Measurements from ENCODE around the gene ATL2. TPM values are rescaled to one million over a fixed set of nuclear protein-coding genes. Genes with fewer than 3 reads are reported as not detected.

The ATL2 gene
- total RNA-seq, 2 donors from 2014 or later = 54.9 to 66.5 TPM

DNA sequence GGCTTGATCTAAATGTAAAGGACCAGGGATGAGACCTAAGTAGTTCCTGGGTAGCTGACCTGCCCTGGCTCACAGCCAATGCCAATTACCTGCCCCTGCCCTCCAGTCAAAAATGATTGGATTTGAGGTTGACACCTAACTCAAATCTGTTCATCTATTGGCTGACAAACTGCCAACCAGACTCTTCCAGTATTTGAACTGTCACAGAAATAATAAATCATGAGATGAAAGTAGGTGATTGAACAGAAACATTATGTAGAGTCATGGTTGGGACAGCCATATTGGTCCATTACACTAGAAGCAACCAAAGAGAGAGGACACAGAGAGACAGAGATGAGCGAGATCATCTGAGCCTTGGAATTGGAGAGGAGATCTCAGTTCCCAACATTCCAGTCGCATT, 109.1 kb downstream of the ATL2 start:
- no peak for DNase-seq
- intact Hi-C loops (cut with DNase I) = loop anchor here (10.0 kb wide), 1 partner anchor 153 kb away; no protein-coding TSS in a partner anchor

GRCh38 chr2:38267270-38267925, 109.7 kb downstream of the ATL2 start:
- Histone ChIP-seq H3K4me3 (no peak overlapping the region), H3K9me3 (no peaks in the 10 kb centered on the region), H3K27me3 (no peaks in the 10 kb centered on the region), H3K27ac (no peak overlapping the region), H3K36me3 (no peaks in the 10 kb centered on the region), H3K4me1 (no peaks in the 10 kb centered on the region), H3K9ac (ENCODE audit: low read depth in 2 of 2, low read length in 2 of 2) (no peak overlapping the region)
- no peak for TF ChIP-seq CTCF (IDR thresholded peaks at IDR 0.05)
- intact Hi-C loops (cut with DNase I) = loop anchor here (10.0 kb wide), 1 partner anchor 153 kb away; no protein-coding TSS in a partner anchor
- DNase-seq = no peak

More for the DNA sequence above, 109.1 kb downstream of the ATL2 start:
- Histone ChIP-seq H3K4me3 (no peak overlapping the region), H3K36me3 (no peaks in the 10 kb centered on the region), H3K27me3 (no peaks in the 10 kb centered on the region), H3K9me3 (no peaks in the 10 kb centered on the region), H3K4me1 (no peaks in the 10 kb centered on the region), H3K27ac (no peak overlapping the region), H3K9ac (ENCODE audit: low read depth in 2 of 2, low read length in 2 of 2) (no peak overlapping the region)
- TF ChIP-seq CTCF (IDR thresholded peaks at IDR 0.05) = no peak

GRCh38 chr2:38266382-38267061, 110.6 kb downstream of the ATL2 start:
- intact Hi-C loops (cut with DNase I) = loop anchor here (10.0 kb wide), 1 partner anchor 152 kb away; no protein-coding TSS in a partner anchor
- H3K9ac ChIP-seq (ENCODE audit: low read depth in 2 of 2, low read length in 2 of 2) = no peak overlapping the region
- H3K27ac ChIP-seq = no peak overlapping the region
- no peaks in the 10 kb centered on the region for H3K4me1 ChIP-seq
- DNase-seq = no peak
- no peaks in the 10 kb centered on the region for H3K27me3 ChIP-seq
- no peak for TF ChIP-seq CTCF (IDR thresholded peaks at IDR 0.05)
- no peaks in the 10 kb centered on the region for H3K36me3 ChIP-seq
- H3K9me3 ChIP-seq = no peaks in the 10 kb centered on the region
- H3K4me3 ChIP-seq = no peak overlapping the region

GRCh38 chr2:38265461-38265860, 111.6 kb downstream of the ATL2 start:
- Histone ChIP-seq H3K4me3 (no peak overlapping the region), H3K9me3 (no peaks in the 10 kb centered on the region), H3K27me3 (no peaks in the 10 kb centered on the region), H3K36me3 (no peaks in the 10 kb centered on the region), H3K4me1 (no peaks in the 10 kb centered on the region), H3K27ac (no peak overlapping the region), H3K9ac (ENCODE audit: low read depth in 2 of 2, low read length in 2 of 2) (no peak overlapping the region)
- intact Hi-C loops (cut with DNase I) = loop anchor here (10.0 kb wide), 1 partner anchor 151 kb away; no protein-coding TSS in a partner anchor
- DNase-seq = no peak
- TF ChIP-seq CTCF (IDR thresholded peaks at IDR 0.05) = no peak

GRCh38 chr2:38264396-38265221, 112.5 kb downstream of the ATL2 start:
- TF ChIP-seq CTCF (IDR thresholded peaks at IDR 0.05) = no peak
- H3K27ac ChIP-seq = no peak overlapping the region
- H3K4me1 ChIP-seq = no peaks in the 10 kb centered on the region
- intact Hi-C loops (cut with DNase I) = loop anchor here (10.0 kb wide), 1 partner anchor 150 kb away; no protein-coding TSS in a partner anchor
- no peaks in the 10 kb centered on the region for H3K27me3 ChIP-seq
- no peaks in the 10 kb centered on the region for H3K36me3 ChIP-seq
- no peaks in the 10 kb centered on the region for H3K9me3 ChIP-seq
- DNase-seq = no peak
- H3K9ac ChIP-seq (ENCODE audit: low read depth in 2 of 2, low read length in 2 of 2) = no peak overlapping the region
- no peak overlapping the region for H3K4me3 ChIP-seq
